HEK293 (cell line): ENCODE results near the gene SPIB.

Source experiments
- PBX3 ChIP-seq: sonication (generic); formaldehyde crosslinking; IDR thresholded peaks from 2 replicates; pipeline ENCODE4 v1.8.1; 2022; ENCODE audit warnings: mild to moderate bottlenecking, moderate library complexity, missing genetic modification reagents
- REST ChIP-seq: fragments of 450-650 bp; formaldehyde crosslinking; IDR thresholded peaks from 2 replicates; pipeline ENCODE4 v1.5.1; 2016; ENCODE audit warnings: missing biosample characterization, missing genetic modification characterization
- ZNF23 ChIP-seq: fragments of 450-650 bp; formaldehyde crosslinking; IDR thresholded peaks from 2 replicates; pipeline ENCODE4 v1.5.1; 2016; ENCODE audit warnings: missing biosample characterization, missing genetic modification characterization, borderline replicate concordance
- ZNF324 ChIP-seq: fragments of 450-650 bp; formaldehyde crosslinking; IDR thresholded peaks from 2 replicates; pipeline ENCODE4 v1.5.1; 2016; ENCODE audit warnings: missing biosample characterization, missing genetic modification characterization
- ZNF501 ChIP-seq: fragments of 450-650 bp; formaldehyde crosslinking; IDR thresholded peaks from 2 replicates; pipeline ENCODE4 v1.5.1; 2016; ENCODE audit warnings: missing biosample characterization, missing genetic modification characterization
- TF ChIP-seq, protein P1 (sequence below): fragments of 450-650 bp; formaldehyde crosslinking; IDR thresholded peaks from 2 replicates; pipeline ENCODE4 v1.5.1; 2016; ENCODE audit warnings: missing biosample characterization, missing genetic modification characterization
- TF ChIP-seq, protein P2 (sequence below): fragments of 450-650 bp; formaldehyde crosslinking; IDR thresholded peaks from 2 replicates; pipeline ENCODE4 v1.5.1; 2016; ENCODE audit warnings: missing biosample characterization, missing genetic modification characterization
- TF ChIP-seq, protein P3 (sequence below): fragments of 450-650 bp; formaldehyde crosslinking; IDR thresholded peaks from 2 replicates; pipeline ENCODE4 v1.5.1; 2016; ENCODE audit warnings: missing biosample characterization, missing genetic modification characterization

DNA sequence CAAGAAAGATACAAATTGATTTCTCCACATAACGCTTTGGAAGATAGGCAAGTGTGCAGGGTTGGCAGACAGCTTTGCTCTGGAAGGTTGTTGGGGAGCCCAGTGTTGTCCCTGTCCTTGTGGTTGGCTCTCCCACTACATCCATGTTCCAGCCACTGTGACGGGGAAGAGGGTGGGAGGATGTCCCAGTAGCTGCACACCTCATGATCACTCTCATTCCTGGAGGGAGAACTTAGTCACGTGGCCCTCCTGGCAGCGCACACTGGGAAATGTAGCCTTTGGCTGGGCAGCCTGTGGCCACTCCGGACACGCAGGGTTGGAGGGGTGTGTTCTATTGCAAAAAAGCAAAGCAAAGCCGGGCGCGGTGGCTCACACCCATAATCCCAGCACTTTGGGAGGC, 24.7 kb upstream of the SPIB start:
- TF ChIP-seq ZNF324 (tag by site-specific recombination) (no peak), ZNF501 (no peak), REST (tag by site-specific recombination) (no peak), ZNF23 (tag by site-specific recombination) (no peak), PBX3 (CRISPR knock-in tag) (no peak)
- TF ChIP-seq, protein P1, sequence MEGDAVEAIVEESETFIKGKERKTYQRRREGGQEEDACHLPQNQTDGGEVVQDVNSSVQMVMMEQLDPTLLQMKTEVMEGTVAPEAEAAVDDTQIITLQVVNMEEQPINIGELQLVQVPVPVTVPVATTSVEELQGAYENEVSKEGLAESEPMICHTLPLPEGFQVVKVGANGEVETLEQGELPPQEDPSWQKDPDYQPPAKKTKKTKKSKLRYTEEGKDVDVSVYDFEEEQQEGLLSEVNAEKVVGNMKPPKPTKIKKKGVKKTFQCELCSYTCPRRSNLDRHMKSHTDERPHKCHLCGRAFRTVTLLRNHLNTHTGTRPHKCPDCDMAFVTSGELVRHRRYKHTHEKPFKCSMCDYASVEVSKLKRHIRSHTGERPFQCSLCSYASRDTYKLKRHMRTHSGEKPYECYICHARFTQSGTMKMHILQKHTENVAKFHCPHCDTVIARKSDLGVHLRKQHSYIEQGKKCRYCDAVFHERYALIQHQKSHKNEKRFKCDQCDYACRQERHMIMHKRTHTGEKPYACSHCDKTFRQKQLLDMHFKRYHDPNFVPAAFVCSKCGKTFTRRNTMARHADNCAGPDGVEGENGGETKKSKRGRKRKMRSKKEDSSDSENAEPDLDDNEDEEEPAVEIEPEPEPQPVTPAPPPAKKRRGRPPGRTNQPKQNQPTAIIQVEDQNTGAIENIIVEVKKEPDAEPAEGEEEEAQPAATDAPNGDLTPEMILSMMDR, result no peak
- TF ChIP-seq, protein P2, sequence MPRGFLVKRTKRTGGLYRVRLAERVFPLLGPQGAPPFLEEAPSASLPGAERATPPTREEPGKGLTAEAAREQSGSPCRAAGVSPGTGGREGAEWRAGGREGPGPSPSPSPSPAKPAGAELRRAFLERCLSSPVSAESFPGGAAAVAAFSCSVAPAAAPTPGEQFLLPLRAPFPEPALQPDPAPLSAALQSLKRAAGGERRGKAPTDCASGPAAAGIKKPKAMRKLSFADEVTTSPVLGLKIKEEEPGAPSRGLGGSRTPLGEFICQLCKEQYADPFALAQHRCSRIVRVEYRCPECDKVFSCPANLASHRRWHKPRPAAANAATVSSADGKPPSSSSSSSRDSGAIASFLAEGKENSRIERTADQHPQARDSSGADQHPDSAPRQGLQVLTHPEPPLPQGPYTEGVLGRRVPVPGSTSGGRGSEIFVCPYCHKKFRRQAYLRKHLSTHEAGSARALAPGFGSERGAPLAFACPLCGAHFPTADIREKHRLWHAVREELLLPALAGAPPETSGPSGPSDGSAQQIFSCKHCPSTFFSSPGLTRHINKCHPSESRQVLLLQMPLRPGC (tag by site-specific recombination), result no peak
- TF ChIP-seq, protein P3, sequence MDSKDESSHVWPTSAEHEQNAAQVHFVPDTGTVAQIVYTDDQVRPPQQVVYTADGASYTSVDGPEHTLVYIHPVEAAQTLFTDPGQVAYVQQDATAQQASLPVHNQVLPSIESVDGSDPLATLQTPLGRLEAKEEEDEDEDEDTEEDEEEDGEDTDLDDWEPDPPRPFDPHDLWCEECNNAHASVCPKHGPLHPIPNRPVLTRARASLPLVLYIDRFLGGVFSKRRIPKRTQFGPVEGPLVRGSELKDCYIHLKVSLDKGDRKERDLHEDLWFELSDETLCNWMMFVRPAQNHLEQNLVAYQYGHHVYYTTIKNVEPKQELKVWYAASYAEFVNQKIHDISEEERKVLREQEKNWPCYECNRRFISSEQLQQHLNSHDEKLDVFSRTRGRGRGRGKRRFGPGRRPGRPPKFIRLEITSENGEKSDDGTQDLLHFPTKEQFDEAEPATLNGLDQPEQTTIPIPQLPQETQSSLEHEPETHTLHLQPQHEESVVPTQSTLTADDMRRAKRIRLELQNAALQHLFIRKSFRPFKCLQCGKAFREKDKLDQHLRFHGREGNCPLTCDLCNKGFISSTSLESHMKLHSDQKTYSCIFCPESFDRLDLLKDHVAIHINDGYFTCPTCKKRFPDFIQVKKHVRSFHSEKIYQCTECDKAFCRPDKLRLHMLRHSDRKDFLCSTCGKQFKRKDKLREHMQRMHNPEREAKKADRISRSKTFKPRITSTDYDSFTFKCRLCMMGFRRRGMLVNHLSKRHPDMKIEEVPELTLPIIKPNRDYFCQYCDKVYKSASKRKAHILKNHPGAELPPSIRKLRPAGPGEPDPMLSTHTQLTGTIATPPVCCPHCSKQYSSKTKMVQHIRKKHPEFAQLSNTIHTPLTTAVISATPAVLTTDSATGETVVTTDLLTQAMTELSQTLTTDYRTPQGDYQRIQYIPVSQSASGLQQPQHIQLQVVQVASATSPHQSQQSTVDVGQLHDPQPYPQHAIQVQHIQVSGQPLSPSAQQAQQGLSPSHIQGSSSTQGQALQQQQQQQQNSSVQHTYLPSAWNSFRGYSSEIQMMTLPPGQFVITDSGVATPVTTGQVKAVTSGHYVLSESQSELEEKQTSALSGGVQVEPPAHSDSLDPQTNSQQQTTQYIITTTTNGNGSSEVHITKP (tag by site-specific recombination), result no peak
